ENCODE measurements around the gene RWDD1.
A peak's percentile ranks its signal among the peaks of the same experiment; 100 is the strongest.

Gene RWDD1

GRCh38 chr6:116605935-116606334 lies 34.6 kb downstream of the RWDD1 start:
- DNase-seq (ENCODE audit: extremely low read depth in 1 of 2, low read depth in 1 of 2), result no peak

GRCh38 chr6:116611056-116611455 lies 39.8 kb downstream of the RWDD1 start:
- no peak for DNase-seq (ENCODE audit: extremely low read depth in 1 of 2, low read depth in 1 of 2)

GRCh38 chr6:116615937-116616736 lies 44.8 kb downstream of the RWDD1 start, which contains the start of gene RSPH4A:
TSS of gene RSPH4A (plus strand) at chr6:116616479. CDS start at chr6:116616624, 145 bp downstream.
- peak; percentile 27 to 61 for DNase-seq (ENCODE audit: extremely low read depth in 1 of 2, low read depth in 1 of 2)

- no peak for DNase-seq (ENCODE audit: extremely low read depth in 1 of 2, low read depth in 1 of 2)
Observed at GRCh38 chr6:116616737-116617053, 45.4 kb downstream of the RWDD1 start.

- no peak for DNase-seq (ENCODE audit: extremely low read depth in 1 of 2, low read depth in 1 of 2)
Observed at GRCh38 chr6:116624036-116624805, 52.9 kb downstream of the RWDD1 start.

- no peak for DNase-seq (ENCODE audit: extremely low read depth in 1 of 2, low read depth in 1 of 2)
Observed at GRCh38 chr6:116625872-116626271, 54.6 kb downstream of the RWDD1 start.

GRCh38 chr6:116629563-116629981 lies 58.3 kb downstream of the RWDD1 start:
- no peak for DNase-seq (ENCODE audit: extremely low read depth in 1 of 2, low read depth in 1 of 2)

GRCh38 chr6:116631379-116631990 lies 60.2 kb downstream of the RWDD1 start:
- DNase-seq (ENCODE audit: extremely low read depth in 1 of 2, low read depth in 1 of 2), result no peak

- no peak for DNase-seq (ENCODE audit: extremely low read depth in 1 of 2, low read depth in 1 of 2)
Observed at GRCh38 chr6:116633685-116634084, 62.4 kb downstream of the RWDD1 start.

All from stimulated activated CD8-positive, alpha-beta memory T cell treated with anti-CD3 and anti-CD28 coated beads, Interleukin-7, amount 100 ng/mL, for 48 hours (primary cell).